ENCODE data around the gene PARD3B.

DNA sequence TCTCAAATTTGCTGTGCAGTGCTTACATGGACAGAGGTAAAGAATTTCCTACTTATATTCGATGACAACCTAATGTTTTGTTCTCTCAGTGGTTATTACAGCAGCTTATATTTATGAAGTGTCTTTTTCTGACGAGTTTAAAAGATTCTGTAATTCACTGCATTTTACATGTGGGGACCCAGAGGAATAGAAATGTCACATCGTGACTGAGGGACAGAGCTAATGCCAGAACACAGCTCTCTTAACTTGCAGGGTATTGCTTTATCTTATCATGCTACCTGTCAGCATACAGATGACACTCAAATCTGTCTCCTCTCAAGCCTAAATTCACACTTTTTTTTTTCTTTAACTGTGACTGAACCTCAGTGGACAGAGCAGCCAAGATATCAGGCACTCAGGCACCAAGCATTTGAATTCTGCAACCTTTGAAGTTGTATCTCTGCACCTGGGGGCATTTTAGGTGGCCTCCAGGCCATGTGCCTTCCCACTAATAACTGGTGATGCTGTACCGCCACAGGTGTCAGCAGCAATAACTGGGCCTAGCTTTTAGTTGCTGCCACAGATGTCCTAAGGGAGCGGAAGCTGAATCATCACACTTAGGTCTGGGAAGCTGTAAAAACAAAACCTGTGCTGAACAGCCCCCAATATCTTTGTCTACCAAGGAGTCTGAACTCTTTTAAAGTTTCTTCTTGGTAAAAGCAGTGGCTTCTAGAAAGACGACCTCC lies 821.2 kb downstream of the PARD3B start:
- TF ChIP-seq, protein P1, sequence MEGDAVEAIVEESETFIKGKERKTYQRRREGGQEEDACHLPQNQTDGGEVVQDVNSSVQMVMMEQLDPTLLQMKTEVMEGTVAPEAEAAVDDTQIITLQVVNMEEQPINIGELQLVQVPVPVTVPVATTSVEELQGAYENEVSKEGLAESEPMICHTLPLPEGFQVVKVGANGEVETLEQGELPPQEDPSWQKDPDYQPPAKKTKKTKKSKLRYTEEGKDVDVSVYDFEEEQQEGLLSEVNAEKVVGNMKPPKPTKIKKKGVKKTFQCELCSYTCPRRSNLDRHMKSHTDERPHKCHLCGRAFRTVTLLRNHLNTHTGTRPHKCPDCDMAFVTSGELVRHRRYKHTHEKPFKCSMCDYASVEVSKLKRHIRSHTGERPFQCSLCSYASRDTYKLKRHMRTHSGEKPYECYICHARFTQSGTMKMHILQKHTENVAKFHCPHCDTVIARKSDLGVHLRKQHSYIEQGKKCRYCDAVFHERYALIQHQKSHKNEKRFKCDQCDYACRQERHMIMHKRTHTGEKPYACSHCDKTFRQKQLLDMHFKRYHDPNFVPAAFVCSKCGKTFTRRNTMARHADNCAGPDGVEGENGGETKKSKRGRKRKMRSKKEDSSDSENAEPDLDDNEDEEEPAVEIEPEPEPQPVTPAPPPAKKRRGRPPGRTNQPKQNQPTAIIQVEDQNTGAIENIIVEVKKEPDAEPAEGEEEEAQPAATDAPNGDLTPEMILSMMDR (IDR thresholded peaks at IDR 0.05), result no peak
- no peak for TF ChIP-seq POLR2A (IDR thresholded peaks at IDR 0.05)
- TF ChIP-seq EP300 (IDR thresholded peaks at IDR 0.05), result no peak

Measured in sigmoid colon (tissue), 4 donors.